Panc1 (cell line): ENCODE results near the gene SPINK7.

ENCODE experiments used
- POLR2AphosphoS5 ChIP-seq: IDR thresholded peaks from 2 replicates; pipeline ENCODE4 v1.6.1; 2012; ENCODE audit warnings: mild to moderate bottlenecking, low read depth, low read length, moderate library complexity
- SIN3A ChIP-seq: IDR thresholded peaks from 2 replicates; pipeline ENCODE4 v1.6.1; 2012; ENCODE audit warnings: low read depth, mild to moderate bottlenecking, low read length, moderate library complexity, borderline replicate concordance; ENCODE audit not compliant: insufficient read depth
- TF ChIP-seq, protein P1 (sequence below): fragments of 450-650 bp; IDR thresholded peaks from 2 replicates; pipeline ENCODE4 v1.5.1; 2017; ENCODE audit warnings: mild to moderate bottlenecking
- TF ChIP-seq, protein P2 (sequence below), 2 experiments: IDR thresholded peaks; 2 replicates each; pipeline ENCODE4 v1.6.1; 2011 to 2012; ENCODE audit warnings: low read depth in 2 of 2, control low read depth in 1 of 2, low read length in 1 of 2, mild to moderate bottlenecking in 1 of 2, moderate library complexity in 1 of 2; ENCODE audit not compliant: insufficient read depth in 1 of 2

DNA sequence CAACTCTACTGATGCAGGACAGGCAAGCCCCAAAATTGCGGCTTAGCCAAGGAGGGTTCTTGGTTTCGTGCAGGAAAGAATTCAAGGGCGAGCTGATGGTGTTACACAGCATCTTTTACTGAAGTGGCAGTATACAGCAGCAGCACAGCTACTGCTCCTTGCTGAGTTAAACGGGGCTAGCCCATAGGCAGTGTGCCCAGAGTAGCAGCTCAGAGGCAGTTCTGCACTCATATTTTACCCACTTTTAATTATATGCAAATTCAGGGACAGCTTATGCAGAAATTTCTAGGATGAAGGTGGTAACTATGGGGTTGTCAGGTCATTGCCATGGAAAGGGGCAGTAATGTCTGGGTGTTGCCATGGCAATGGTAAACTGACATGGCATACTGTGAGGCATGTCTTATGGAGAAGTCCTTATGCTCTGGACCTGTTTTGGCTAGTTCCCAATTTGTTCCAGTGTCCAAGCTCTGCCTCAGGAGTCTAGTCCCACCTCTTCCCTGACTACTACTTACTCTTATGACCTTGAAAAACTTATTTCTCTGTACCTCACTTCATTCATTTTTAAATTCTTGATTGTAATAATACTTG lies 21.1 kb downstream of the SPINK7 start:
- TF ChIP-seq, protein P1, sequence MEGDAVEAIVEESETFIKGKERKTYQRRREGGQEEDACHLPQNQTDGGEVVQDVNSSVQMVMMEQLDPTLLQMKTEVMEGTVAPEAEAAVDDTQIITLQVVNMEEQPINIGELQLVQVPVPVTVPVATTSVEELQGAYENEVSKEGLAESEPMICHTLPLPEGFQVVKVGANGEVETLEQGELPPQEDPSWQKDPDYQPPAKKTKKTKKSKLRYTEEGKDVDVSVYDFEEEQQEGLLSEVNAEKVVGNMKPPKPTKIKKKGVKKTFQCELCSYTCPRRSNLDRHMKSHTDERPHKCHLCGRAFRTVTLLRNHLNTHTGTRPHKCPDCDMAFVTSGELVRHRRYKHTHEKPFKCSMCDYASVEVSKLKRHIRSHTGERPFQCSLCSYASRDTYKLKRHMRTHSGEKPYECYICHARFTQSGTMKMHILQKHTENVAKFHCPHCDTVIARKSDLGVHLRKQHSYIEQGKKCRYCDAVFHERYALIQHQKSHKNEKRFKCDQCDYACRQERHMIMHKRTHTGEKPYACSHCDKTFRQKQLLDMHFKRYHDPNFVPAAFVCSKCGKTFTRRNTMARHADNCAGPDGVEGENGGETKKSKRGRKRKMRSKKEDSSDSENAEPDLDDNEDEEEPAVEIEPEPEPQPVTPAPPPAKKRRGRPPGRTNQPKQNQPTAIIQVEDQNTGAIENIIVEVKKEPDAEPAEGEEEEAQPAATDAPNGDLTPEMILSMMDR = no peak
- TF ChIP-seq, protein P2, sequence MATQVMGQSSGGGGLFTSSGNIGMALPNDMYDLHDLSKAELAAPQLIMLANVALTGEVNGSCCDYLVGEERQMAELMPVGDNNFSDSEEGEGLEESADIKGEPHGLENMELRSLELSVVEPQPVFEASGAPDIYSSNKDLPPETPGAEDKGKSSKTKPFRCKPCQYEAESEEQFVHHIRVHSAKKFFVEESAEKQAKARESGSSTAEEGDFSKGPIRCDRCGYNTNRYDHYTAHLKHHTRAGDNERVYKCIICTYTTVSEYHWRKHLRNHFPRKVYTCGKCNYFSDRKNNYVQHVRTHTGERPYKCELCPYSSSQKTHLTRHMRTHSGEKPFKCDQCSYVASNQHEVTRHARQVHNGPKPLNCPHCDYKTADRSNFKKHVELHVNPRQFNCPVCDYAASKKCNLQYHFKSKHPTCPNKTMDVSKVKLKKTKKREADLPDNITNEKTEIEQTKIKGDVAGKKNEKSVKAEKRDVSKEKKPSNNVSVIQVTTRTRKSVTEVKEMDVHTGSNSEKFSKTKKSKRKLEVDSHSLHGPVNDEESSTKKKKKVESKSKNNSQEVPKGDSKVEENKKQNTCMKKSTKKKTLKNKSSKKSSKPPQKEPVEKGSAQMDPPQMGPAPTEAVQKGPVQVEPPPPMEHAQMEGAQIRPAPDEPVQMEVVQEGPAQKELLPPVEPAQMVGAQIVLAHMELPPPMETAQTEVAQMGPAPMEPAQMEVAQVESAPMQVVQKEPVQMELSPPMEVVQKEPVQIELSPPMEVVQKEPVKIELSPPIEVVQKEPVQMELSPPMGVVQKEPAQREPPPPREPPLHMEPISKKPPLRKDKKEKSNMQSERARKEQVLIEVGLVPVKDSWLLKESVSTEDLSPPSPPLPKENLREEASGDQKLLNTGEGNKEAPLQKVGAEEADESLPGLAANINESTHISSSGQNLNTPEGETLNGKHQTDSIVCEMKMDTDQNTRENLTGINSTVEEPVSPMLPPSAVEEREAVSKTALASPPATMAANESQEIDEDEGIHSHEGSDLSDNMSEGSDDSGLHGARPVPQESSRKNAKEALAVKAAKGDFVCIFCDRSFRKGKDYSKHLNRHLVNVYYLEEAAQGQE (IDR thresholded peaks at IDR 0.05; ENCODE audit: insufficient read depth in 1 of 2, low read depth in 2 of 2, low read length in 1 of 2) = no peak
- TF ChIP-seq SIN3A = no peak
- no peak for TF ChIP-seq POLR2AphosphoS5
